KMS-11 (cell line): ENCODE measurements around the gene WDR90.

Source experiments
- H2AFZ ChIP-seq: fragments of 200-600 bp; sonication (generic); 2 replicates; pipeline ENCODE4 v1.6.1; 2016; ENCODE audit warnings: antibody characterized with exemption, mixed run types, low read depth
- H3K27ac ChIP-seq: fragments of 200-600 bp; sonication (generic); 2 replicates; pipeline ENCODE4 v1.6.1; 2016; ENCODE audit warnings: mild to moderate bottlenecking, mixed run types
- H3K27me3 ChIP-seq: fragments of 200-600 bp; sonication (generic); 2 replicates; pipeline ENCODE4 v1.6.1; 2017; ENCODE audit warnings: mild to moderate bottlenecking, low read depth, mixed run types, moderate library complexity; ENCODE audit not compliant: insufficient read depth
- H3K36me3 ChIP-seq: fragments of 200-600 bp; sonication (generic); 2 replicates; pipeline ENCODE4 v1.6.1; 2017; ENCODE audit warnings: mild to moderate bottlenecking, mixed run types; ENCODE audit not compliant: insufficient read depth
- H3K4me1 ChIP-seq: fragments of 200-600 bp; sonication (generic); 2 replicates; pipeline ENCODE4 v1.6.1; 2016; ENCODE audit warnings: mild to moderate bottlenecking, low read depth, mixed run types; ENCODE audit not compliant: poor library complexity, severe bottlenecking
- H3K4me2 ChIP-seq: fragments of 200-600 bp; sonication (generic); 2 replicates; pipeline ENCODE4 v1.7.0; 2016; ENCODE audit warnings: mild to moderate bottlenecking, mixed run types
- H3K4me3 ChIP-seq: fragments of 200-600 bp; sonication (generic); IDR thresholded peaks from 2 replicates; pipeline ENCODE4 v1.6.1; 2017; ENCODE audit warnings: low read depth, low read length, mixed read lengths; ENCODE audit not compliant: insufficient read depth
- H3K79me2 ChIP-seq: fragments of 200-600 bp; sonication (generic); 2 replicates; pipeline ENCODE4 v1.6.1; 2016; ENCODE audit warnings: low read depth, mixed run types; ENCODE audit not compliant: insufficient read depth
- H3K9ac ChIP-seq: fragments of 200-600 bp; sonication (generic); 2 replicates; pipeline ENCODE4 v1.6.1; 2016; ENCODE audit warnings: mild to moderate bottlenecking, mixed run types
- H4K20me1 ChIP-seq: fragments of 200-600 bp; sonication (generic); 2 replicates; pipeline ENCODE4 v1.6.1; 2016; ENCODE audit warnings: mild to moderate bottlenecking, mixed run types; ENCODE audit not compliant: insufficient read depth
- TF ChIP-seq, protein P1 (sequence below): fragments of 200-600 bp; sonication (generic); conservative IDR thresholded peaks from 2 replicates; pipeline ENCODE4 v1.6.1; 2017; ENCODE audit warnings: low read depth, mild to moderate bottlenecking, antibody characterized with exemption, low read length, moderate library complexity, mixed read lengths

The WDR90 gene

DNA sequence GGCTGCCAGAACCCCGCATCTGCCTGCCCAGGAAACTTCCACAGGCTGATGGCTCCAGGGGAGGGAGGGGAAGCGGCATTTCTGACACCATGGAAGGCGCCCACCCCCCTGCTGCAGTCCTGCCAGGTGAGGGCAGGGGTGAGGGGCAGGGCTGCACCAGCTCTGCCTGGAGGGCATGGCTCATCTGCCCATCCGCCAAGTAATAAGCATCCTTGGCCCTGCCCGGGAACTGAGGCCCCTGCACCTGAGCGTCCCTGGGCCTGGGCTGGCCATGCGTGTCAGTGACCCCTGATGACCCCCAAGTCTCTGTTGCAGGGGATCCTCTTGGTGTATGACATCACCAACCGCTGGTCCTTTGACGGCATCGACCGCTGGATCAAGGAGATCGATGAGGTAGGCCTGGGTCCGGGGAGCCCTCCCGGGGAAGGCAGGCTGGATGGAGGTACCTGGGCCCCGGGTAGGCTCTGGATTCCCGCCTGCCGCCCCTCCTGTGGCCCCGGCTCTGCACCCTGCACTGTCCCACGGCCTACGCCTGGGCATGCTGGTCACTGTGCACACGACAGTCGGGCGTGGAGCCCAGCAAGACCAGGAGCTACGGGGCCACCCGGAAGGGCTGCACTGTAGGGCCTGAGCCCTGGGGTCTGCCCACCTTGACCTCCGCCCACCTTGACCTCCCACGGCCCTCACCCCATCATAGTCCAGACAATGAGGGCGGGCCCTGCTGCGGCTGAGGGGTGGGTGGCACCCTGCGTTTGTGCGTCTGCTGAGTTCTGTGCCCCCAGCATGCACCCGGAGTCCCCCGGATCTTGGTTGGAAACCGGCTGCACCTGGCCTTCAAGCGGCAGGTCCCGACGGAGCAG lies 23.8 kb upstream of the WDR90 start:
- no peaks in the 10 kb centered on the region for H3K79me2 ChIP-seq
- H3K4me3 ChIP-seq, result no peak overlapping the region
- no peaks in the 10 kb centered on the region for H3K27me3 ChIP-seq
- H2AFZ ChIP-seq, result no peak overlapping the region
- no peak overlapping the region for H3K4me2 ChIP-seq
- no peaks in the 10 kb centered on the region for H4K20me1 ChIP-seq
- H3K9ac ChIP-seq, result no peak overlapping the region
- H3K36me3 ChIP-seq, result no peaks in the 10 kb centered on the region
- TF ChIP-seq, protein P1, sequence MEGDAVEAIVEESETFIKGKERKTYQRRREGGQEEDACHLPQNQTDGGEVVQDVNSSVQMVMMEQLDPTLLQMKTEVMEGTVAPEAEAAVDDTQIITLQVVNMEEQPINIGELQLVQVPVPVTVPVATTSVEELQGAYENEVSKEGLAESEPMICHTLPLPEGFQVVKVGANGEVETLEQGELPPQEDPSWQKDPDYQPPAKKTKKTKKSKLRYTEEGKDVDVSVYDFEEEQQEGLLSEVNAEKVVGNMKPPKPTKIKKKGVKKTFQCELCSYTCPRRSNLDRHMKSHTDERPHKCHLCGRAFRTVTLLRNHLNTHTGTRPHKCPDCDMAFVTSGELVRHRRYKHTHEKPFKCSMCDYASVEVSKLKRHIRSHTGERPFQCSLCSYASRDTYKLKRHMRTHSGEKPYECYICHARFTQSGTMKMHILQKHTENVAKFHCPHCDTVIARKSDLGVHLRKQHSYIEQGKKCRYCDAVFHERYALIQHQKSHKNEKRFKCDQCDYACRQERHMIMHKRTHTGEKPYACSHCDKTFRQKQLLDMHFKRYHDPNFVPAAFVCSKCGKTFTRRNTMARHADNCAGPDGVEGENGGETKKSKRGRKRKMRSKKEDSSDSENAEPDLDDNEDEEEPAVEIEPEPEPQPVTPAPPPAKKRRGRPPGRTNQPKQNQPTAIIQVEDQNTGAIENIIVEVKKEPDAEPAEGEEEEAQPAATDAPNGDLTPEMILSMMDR, result no peak
- no peak overlapping the region for H3K27ac ChIP-seq
- H3K4me1 ChIP-seq, result no peaks in the 10 kb centered on the region

DNA sequence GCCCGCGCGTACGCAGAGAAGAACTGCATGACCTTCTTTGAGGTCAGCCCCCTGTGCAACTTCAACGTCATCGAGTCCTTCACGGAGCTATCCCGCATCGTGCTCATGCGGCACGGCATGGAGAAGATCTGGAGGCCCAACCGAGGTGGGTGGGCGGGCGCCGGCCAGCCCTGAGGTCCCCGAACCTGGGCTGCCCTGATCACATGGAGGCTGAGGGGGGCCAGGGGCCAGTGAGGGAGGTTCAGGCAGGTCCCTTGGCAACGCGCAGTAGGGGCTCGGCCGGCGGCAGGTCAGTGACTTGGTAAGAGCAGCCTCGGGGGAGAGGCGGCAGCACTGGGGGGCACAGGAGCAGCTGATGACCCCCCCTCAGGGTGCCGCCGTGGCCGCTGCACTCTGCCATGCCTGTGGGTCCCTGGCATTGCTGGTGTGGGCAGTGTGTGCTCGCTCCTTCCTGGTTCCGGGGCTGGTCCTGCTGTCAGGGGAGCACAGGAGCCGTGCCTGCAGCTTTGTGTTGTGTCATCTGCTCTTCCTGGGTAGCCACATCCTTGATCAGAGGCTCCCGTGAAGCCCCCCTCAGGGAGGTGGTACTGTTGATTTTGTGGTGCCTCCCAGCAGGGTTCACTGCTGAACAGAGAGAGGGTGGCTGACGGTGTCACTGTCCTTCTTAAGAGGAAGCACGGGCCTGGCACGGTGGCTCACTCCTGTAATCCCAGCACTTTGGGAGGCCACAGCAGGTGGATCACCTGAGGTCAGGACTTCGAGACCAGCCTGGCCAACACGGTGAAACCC lies 23.0 kb upstream of the WDR90 start:
- Histone ChIP-seq H4K20me1 (no peaks in the 10 kb centered on the region), H3K4me3 (no peak overlapping the region), H3K79me2 (no peaks in the 10 kb centered on the region), H3K27ac (no peak overlapping the region), H3K27me3 (no peaks in the 10 kb centered on the region), H3K36me3 (no peaks in the 10 kb centered on the region), H3K9ac (no peak overlapping the region), H3K4me2 (no peak overlapping the region), H2AFZ (no peak overlapping the region), H3K4me1 (no peaks in the 10 kb centered on the region)
- TF ChIP-seq, protein P1, result no peak

DNA sequence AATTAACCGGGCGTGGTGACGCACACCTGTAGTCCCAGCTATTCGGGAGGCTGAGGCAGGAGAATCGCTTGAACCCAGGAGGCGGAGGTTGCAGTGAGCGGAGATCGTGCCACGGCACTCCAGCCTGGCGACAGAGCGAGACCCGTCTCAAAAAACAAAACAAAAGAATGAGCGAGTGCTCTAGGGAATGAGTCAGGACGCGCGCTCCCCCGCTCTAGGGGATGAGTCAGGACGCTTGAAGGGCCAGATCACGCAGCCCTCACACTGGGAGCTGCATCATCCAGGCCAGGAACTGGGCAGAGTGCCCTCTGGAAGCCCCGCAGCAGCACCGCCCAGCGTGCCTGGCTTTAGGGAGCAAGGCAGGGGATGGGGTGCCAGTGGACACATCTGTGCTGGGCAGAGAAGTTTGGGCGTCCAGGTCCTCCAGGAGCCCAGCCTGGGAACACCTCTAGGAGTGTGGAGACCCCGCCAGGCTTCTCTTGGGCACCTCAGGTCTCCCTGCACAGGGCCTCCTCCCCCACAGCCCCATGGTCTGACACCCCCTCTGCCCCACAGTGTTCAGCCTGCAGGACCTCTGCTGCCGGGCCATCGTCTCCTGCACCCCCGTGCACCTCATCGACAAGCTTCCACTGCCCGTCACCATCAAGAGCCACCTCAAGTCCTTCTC lies 22.2 kb upstream of the WDR90 start:
- Histone ChIP-seq H3K27me3 (no peaks in the 10 kb centered on the region), H3K27ac (no peak overlapping the region), H3K9ac (no peak overlapping the region), H3K4me3 (no peak overlapping the region), H3K4me1 (no peaks in the 10 kb centered on the region), H3K79me2 (no peaks in the 10 kb centered on the region), H3K4me2 (no peak overlapping the region), H4K20me1 (no peaks in the 10 kb centered on the region), H2AFZ (no peak overlapping the region), H3K36me3 (no peaks in the 10 kb centered on the region)
- TF ChIP-seq, protein P1, result no peak

DNA sequence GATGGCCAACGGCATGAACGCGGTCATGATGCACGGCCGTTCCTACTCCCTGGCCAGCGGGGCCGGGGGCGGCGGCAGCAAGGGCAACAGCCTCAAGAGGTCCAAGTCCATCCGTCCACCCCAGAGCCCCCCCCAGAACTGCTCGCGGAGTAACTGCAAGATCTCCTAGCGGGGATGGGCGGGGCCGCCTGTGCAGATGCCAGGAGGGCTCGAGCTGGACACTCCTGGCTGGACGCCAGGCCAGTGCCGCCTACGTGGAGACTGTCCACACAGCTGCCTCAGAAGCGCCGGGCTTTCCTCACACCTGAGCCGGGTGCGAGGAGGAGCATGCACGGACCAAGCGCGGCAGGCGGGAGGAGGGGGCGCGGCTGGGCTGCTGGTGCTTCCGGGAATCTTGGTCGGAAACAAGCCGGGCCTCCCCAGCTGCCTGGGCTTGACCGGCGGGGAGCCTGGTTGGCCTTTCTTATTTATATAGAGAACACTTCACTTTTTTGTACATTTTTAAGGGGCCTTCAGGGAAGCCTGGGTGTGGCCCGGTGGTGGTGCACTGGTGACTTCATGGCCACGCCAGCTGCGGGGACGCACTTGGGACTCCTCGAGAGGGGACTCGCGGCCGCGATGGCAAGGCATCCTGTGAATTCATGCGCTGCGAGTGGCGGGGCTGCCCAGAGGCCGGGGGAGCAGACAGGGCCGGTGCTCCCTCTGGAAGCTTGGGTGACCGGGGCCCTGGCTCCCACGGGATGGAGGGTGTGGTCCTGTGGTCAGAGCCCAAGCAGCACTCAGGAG lies 21.5 kb upstream of the WDR90 start:
- Histone ChIP-seq H3K36me3 (no peaks in the 10 kb centered on the region), H3K79me2 (no peaks in the 10 kb centered on the region), H3K4me3 (no peak overlapping the region), H2AFZ (no peak overlapping the region), H3K27me3 (no peaks in the 10 kb centered on the region), H3K9ac (no peak overlapping the region), H3K4me2 (no peak overlapping the region), H3K27ac (no peak overlapping the region), H3K4me1 (no peaks in the 10 kb centered on the region), H4K20me1 (no peaks in the 10 kb centered on the region)
- TF ChIP-seq, protein P1, result no peak
